Neural progenitor cell (in vitro differentiated cells): ENCODE data around the gene TNRC6C. TPM values are rescaled to one million over a fixed set of nuclear protein-coding genes. Genes with fewer than 3 reads are reported as not detected.

ENCODE experiments used
- DNase-seq: peaks from one replicate; pipeline ENCODE4 v3.0.0-alpha.2; 2016; ENCODE audit warnings: low spot score
- H2AFZ ChIP-seq: fragments of 200-600 bp; sonication (generic); replicated peaks from 2 replicates; pipeline ENCODE4 v1.6.1; 2016; ENCODE audit warnings: antibody characterized with exemption
- H3F3A ChIP-seq: fragments of 200-600 bp; sonication (generic); 2 replicates; pipeline ENCODE4 v1.6.1; 2016; ENCODE audit warnings: antibody characterized with exemption, low read depth
- H3K27ac ChIP-seq: fragments of 200-600 bp; sonication (generic); 2 replicates; pipeline ENCODE4 v1.5.1; 2016; ENCODE audit warnings: mild to moderate bottlenecking
- H3K27me3 ChIP-seq: fragments of 200-600 bp; sonication (generic); 2 replicates; pipeline ENCODE4 v1.6.1; 2016; ENCODE audit warnings: mild to moderate bottlenecking, moderate library complexity
- H3K36me3 ChIP-seq: fragments of 200-600 bp; sonication (generic); 2 replicates; pipeline ENCODE4 v1.5.1; 2016
- H3K4me1 ChIP-seq: fragments of 200-600 bp; sonication (generic); 2 replicates; pipeline ENCODE4 v1.6.1; 2016; ENCODE audit warnings: mixed run types
- H3K4me2 ChIP-seq: fragments of 200-600 bp; sonication (generic); 2 replicates; pipeline ENCODE4 v1.6.1; 2016
- H3K4me3 ChIP-seq: fragments of 200-600 bp; sonication (generic); 2 replicates; pipeline ENCODE4 v1.5.1; 2016
- H3K79me2 ChIP-seq: fragments of 200-600 bp; sonication (generic); 2 replicates; pipeline ENCODE4 v1.6.1; 2016; ENCODE audit warnings: low read depth
- H3K9ac ChIP-seq: fragments of 200-600 bp; sonication (generic); 2 replicates; pipeline ENCODE4 v1.6.1; 2016
- H3K9me3 ChIP-seq: fragments of 200-600 bp; sonication (generic); 2 replicates; pipeline ENCODE4 v1.5.1; 2016; ENCODE audit warnings: low read depth
- H4K20me1 ChIP-seq: fragments of 200-600 bp; sonication (generic); 2 replicates; pipeline ENCODE4 v1.6.1; 2016; ENCODE audit warnings: low read depth
- H3K27ac Mint-ChIP-seq: 3 replicates; pipeline ENCODE4 v1.8.0; 2021; ENCODE audit warnings: mixed read lengths
- H3K27me3 Mint-ChIP-seq: 2 replicates; pipeline ENCODE4 v1.8.0; 2022; ENCODE audit warnings: low read depth, mild to moderate bottlenecking, inconsistent platforms, moderate library complexity, mixed read lengths; ENCODE audit not compliant: insufficient read depth
- H3K36me3 Mint-ChIP-seq: 3 replicates; pipeline ENCODE4 v1.8.0; 2021; ENCODE audit warnings: mixed read lengths
- H3K4me1 Mint-ChIP-seq: 3 replicates; pipeline ENCODE4 v1.8.0; 2021; ENCODE audit warnings: mixed read lengths
- H3K4me3 Mint-ChIP-seq: 3 replicates; pipeline ENCODE4 v1.8.0; 2021; ENCODE audit warnings: mild to moderate bottlenecking, moderate library complexity, mixed read lengths
- H3K9me3 Mint-ChIP-seq: 3 replicates; pipeline ENCODE4 v1.8.0; 2020; ENCODE audit warnings: mixed read lengths
- EZH2 ChIP-seq: fragments of 200-600 bp; sonication (generic); IDR thresholded peaks from 2 replicates; pipeline ENCODE4 v1.6.1; 2017; ENCODE audit warnings: antibody characterized with exemption, mild to moderate bottlenecking, moderate library complexity
- EZH2phosphoT487 ChIP-seq: fragments of 200-600 bp; sonication (generic); IDR thresholded peaks from 2 replicates; pipeline ENCODE4 v1.6.1; 2017; ENCODE audit warnings: antibody characterized with exemption
- total RNA-seq: library from RNA; depleted of rRNA; stranded (reverse); fragments of >200 nt; gene quantifications from 2 replicates; pipeline ENCODE4 v1.2.3, GENCODE V29; 2015; ENCODE audit warnings: low replicate concordance
- TF ChIP-seq, protein P1 (sequence below): fragments of 200-600 bp; sonication (generic); IDR thresholded peaks from 2 replicates; pipeline ENCODE4 v1.5.1; 2017; ENCODE audit warnings: antibody characterized with exemption, mild to moderate bottlenecking

Gene TNRC6C
- total RNA-seq, 1 donor from 2014 or later: 14.9 TPM

DNA sequence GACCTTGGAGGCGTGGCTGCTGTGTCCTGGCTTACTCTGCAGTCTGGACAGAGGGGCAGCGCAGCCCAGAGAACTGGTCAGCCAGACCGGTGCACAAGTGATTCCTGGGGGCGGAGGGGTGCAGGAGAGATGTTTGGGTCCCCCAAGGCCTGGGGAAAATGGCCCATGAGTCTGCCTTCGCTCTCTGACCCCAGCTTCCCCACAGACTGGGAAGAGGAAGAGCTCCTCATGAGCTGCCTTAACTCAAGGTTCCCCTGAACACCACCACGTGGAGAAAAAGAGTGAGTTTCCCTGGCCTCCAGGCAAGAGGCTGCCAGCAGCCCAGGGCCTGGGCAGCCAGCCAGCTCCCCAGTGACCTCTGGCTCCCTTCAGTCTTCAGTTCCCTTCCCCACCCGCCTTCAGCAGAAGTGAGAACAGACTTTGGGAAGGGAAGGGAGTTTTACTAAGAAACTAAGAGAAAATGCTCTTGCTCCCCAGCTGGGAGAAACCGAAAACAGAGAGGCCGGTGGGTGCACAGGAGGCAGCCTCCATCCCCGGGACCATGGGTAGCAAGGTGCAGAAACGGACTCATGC, 185.7 kb downstream of the TNRC6C start:
- peaks cover 9% of the 10 kb centered on the region for H3K27me3 Mint-ChIP-seq
- H3K27ac ChIP-seq: no peak overlapping the region

GRCh38 chr17:78144736-78145641, 186.5 kb downstream of the TNRC6C start:
- no peak for TF ChIP-seq EZH2
- TF ChIP-seq, protein P1, sequence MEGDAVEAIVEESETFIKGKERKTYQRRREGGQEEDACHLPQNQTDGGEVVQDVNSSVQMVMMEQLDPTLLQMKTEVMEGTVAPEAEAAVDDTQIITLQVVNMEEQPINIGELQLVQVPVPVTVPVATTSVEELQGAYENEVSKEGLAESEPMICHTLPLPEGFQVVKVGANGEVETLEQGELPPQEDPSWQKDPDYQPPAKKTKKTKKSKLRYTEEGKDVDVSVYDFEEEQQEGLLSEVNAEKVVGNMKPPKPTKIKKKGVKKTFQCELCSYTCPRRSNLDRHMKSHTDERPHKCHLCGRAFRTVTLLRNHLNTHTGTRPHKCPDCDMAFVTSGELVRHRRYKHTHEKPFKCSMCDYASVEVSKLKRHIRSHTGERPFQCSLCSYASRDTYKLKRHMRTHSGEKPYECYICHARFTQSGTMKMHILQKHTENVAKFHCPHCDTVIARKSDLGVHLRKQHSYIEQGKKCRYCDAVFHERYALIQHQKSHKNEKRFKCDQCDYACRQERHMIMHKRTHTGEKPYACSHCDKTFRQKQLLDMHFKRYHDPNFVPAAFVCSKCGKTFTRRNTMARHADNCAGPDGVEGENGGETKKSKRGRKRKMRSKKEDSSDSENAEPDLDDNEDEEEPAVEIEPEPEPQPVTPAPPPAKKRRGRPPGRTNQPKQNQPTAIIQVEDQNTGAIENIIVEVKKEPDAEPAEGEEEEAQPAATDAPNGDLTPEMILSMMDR: no peak
- TF ChIP-seq EZH2phosphoT487: no peak
- no peaks in the 10 kb centered on the region for H3K4me1 ChIP-seq
- peaks cover 21% of the 10 kb centered on the region for H3K4me1 Mint-ChIP-seq
- no peaks in the 10 kb centered on the region for H3K9me3 ChIP-seq
- no peak overlapping the region for H3K4me2 ChIP-seq
- H3F3A ChIP-seq: peaks cover 6% of the 10 kb centered on the region
- no peaks in the 10 kb centered on the region for H3K9me3 Mint-ChIP-seq
- no peak overlapping the region for H3K4me3 Mint-ChIP-seq
- H3K27me3 ChIP-seq: peaks cover 13% of the 10 kb centered on the region
- no peak overlapping the region for H3K27ac ChIP-seq
- no peak overlapping the region for H3K4me3 ChIP-seq
- no peak overlapping the region for H2AFZ ChIP-seq
- DNase-seq: no peak
- no peak overlapping the region for H3K9ac ChIP-seq
- no peak overlapping the region for H3K27ac Mint-ChIP-seq
- H3K27me3 Mint-ChIP-seq: peaks cover 9% of the 10 kb centered on the region
- no peaks in the 10 kb centered on the region for H3K36me3 Mint-ChIP-seq
- no peaks in the 10 kb centered on the region for H3K36me3 ChIP-seq
- H4K20me1 ChIP-seq: no peaks in the 10 kb centered on the region
- no peaks in the 10 kb centered on the region for H3K79me2 ChIP-seq

More for the DNA sequence above, 185.7 kb downstream of the TNRC6C start:
- Mint-ChIP-seq H3K36me3 (no peaks in the 10 kb centered on the region), H3K9me3 (no peaks in the 10 kb centered on the region), H3K27ac (peak overlapping the region; percentile 69), H3K4me3 (no peak overlapping the region), H3K4me1 (peaks cover 21% of the 10 kb centered on the region)
- no peak overlapping the region for H3K4me3 ChIP-seq
- no peaks in the 10 kb centered on the region for H3K36me3 ChIP-seq
- H3K79me2 ChIP-seq: no peaks in the 10 kb centered on the region
- H3K4me2 ChIP-seq: no peak overlapping the region
- peaks cover 14% of the 10 kb centered on the region for H3F3A ChIP-seq
- no peaks in the 10 kb centered on the region for H3K4me1 ChIP-seq
- peaks cover 13% of the 10 kb centered on the region for H3K27me3 ChIP-seq
- DNase-seq: no peak
- H3K9ac ChIP-seq: no peak overlapping the region
- no peaks in the 10 kb centered on the region for H3K9me3 ChIP-seq
- H4K20me1 ChIP-seq: no peaks in the 10 kb centered on the region
- TF ChIP-seq EZH2: no peak
- TF ChIP-seq EZH2phosphoT487: no peak
- TF ChIP-seq, protein P1: no peak
- no peak overlapping the region for H2AFZ ChIP-seq

DNA sequence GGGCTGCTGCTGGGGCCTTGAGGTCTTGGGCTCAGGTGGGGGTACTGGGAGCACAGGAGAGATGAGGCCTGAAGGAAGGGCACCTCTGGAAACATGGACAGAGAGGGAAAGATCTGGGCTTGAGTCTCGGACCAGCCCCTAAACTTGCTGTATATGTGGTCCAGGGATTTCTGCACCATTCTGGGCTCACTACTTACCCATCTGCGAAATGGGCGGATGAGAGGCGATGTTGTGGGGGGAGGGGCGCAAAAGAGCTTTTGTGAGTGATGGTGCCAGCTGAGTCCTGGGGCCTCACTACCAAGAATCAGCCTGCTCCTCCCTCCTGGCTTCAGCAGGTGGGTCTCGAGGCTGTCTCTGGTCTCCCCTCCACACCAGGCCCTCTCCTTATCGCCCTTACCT, 188.0 kb downstream of the TNRC6C start:
- Mint-ChIP-seq H3K9me3 (no peaks in the 10 kb centered on the region), H3K36me3 (no peaks in the 10 kb centered on the region), H3K27me3 (peaks cover 4% of the 10 kb centered on the region), H3K27ac (peak overlapping the region; percentile 82), H3K4me3 (no peak overlapping the region), H3K4me1 (peaks cover 16% of the 10 kb centered on the region)
- DNase-seq: no peak
- Histone ChIP-seq H3K79me2 (no peaks in the 10 kb centered on the region), H3K36me3 (no peaks in the 10 kb centered on the region), H3K27me3 (peaks cover 3% of the 10 kb centered on the region), H3K4me3 (no peak overlapping the region), H3K9ac (no peak overlapping the region), H3K9me3 (no peaks in the 10 kb centered on the region), H3K4me1 (peaks cover under 1% of the 10 kb centered on the region), H3K27ac (no peak overlapping the region), H2AFZ (no peak overlapping the region), H3F3A (peaks cover 5% of the 10 kb centered on the region), H4K20me1 (no peaks in the 10 kb centered on the region), H3K4me2 (no peak overlapping the region)
- TF ChIP-seq EZH2: no peak
- TF ChIP-seq, protein P1: no peak
- TF ChIP-seq EZH2phosphoT487: no peak
